T-helper 17 cell (primary cell): Measurements from ENCODE around the gene KPNA2. TPM values are rescaled to one million over a fixed set of nuclear protein-coding genes. Genes with fewer than 3 reads are reported as not detected.
A peak's percentile ranks its signal among the peaks of the same experiment; 100 is the strongest.
"Not testable (repeated sequence)": the region's sequence is repeated elsewhere in the genome, so short reads cannot be mapped to it uniquely, and the experiment has no call there.

Source experiments
- ATAC-seq: fragments of 150-1000 bp; cut with Tn5 transposase; 2 replicates; pipeline ENCODE4 v1.10.0; 2021; ENCODE audit warnings: mild to moderate bottlenecking, moderate library complexity
- DNase-seq, 3 donors: peaks; one replicate each; pipeline versions ENCODE4 v3.0.0 to v3.0.0-alpha.2; 2020 to 2021
- H3K9me3 ChIP-seq: one replicate; pipeline ENCODE4 v1.7.0; 2013; ENCODE audit warnings: low read length, mild to moderate bottlenecking; ENCODE audit not compliant: control insufficient read depth, poor library complexity, severe bottlenecking
- H3K27ac Mint-ChIP-seq: one replicate; pipeline ENCODE4 v1.8.0; 2022; ENCODE audit warnings: mild to moderate bottlenecking, moderate library complexity, mixed read lengths
- H3K27me3 Mint-ChIP-seq: one replicate; pipeline ENCODE4 v1.8.0; 2022; ENCODE audit warnings: mixed read lengths
- H3K36me3 Mint-ChIP-seq: one replicate; pipeline ENCODE4 v1.8.0; 2022; ENCODE audit warnings: low read depth, mixed read lengths
- H3K4me1 Mint-ChIP-seq: one replicate; pipeline ENCODE4 v1.8.0; 2022; ENCODE audit warnings: mild to moderate bottlenecking, mixed read lengths
- H3K4me3 Mint-ChIP-seq: one replicate; pipeline ENCODE4 v1.8.0; 2022; ENCODE audit warnings: mild to moderate bottlenecking, moderate library complexity, mixed read lengths
- total RNA-seq, 4 donors: library from RNA in 2 of 4; stranded (reverse) in 2 of 4; gene quantifications; one replicate each; pipeline ENCODE4 v1.2.3 and lab custom pipeline; 2022 to 2026

KPNA2 gene
- total RNA-seq, 2 donors from 2014 or later: 65.2 to 83.6 TPM

DNA sequence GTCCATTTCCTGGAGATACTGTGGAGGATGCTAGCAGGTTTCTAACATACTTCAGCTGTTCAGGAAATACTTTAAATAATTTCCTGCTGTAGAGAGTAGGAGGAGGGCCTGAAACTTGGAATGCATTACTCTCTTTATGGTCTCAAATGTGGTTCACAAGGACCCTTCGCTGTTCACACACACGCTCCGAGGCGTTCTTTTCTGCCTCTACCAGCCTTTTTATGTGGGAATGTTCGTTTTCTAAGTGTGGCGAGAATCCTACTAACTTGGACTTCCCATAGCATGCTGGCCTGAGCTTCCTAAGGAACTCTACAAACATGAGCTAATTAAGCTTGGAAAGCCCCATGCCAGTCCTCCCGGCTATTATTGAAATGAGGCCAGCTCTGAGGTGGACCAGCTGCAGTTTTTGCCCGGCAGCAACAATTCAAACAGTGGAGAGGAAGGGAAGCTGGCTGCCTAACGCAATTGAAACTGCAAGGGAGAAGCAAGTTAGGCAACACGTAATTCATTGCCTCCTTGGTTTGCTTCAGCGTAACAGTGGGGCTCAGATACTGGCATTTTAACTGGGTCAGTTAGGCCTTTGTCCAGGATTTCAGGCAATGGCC is 18.9 kb downstream of the KPNA2 start:
- ATAC-seq: no peak
- no peaks in the 10 kb centered on the region for H3K27me3 Mint-ChIP-seq

DNA sequence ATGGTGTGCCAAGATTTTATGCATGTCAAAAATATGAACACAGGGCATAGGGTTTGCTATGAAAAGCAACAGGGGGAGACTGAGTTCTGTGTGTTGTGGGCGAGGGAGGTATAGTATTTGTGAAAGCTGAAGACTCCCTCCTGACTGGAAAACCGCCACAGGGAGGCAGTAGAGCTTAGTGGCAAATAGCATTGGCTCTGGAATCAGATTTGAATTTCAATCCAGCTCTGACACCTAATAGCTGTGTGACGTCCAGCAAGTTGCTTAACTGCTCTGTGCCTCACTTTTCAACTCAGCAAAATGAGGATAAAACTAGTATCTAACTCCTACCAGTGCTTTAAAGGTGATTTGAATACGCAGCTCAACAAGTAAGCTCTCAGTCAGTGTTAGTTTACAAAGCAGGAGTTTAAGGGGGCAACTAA is 22.0 kb downstream of the KPNA2 start:
- DNase-seq: peak in 1 of 3 donors; percentile 23
- Mint-ChIP-seq H3K4me1 (peaks cover 11% of the 10 kb centered on the region), H3K4me3 (no peak overlapping the region), H3K27me3 (no peaks in the 10 kb centered on the region), H3K36me3 (no peaks in the 10 kb centered on the region), H3K27ac (no peak overlapping the region)
- H3K9me3 ChIP-seq: no peaks in the 10 kb centered on the region
- peak; percentile 71 for ATAC-seq

More for the DNA sequence above, 18.9 kb downstream of the KPNA2 start:
- no peaks in the 10 kb centered on the region for H3K9me3 ChIP-seq
- Mint-ChIP-seq H3K4me1 (peaks cover 10% of the 10 kb centered on the region), H3K4me3 (no peak overlapping the region), H3K27ac (no peak overlapping the region), H3K36me3 (no peaks in the 10 kb centered on the region)
- no peak for DNase-seq

DNA sequence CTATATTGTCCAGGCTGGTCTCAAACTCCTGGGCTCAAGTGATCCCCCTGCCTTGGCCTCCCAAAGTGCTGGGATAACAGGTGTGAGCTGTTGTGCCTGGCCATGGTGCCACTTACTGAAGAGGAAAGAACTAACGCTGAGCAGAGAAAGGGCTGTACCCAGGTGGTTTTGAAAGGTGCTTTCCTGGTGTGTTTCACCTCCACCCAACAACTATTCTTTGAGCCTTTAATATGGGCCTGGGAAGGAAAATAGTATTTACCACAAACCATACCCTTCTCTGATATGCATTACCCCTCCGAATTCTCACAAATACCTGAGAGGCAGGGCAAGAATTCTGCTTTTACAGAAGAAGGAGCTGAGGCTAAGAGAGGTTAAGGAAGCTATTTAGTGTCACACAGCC is 24.8 kb downstream of the KPNA2 start:
- Mint-ChIP-seq H3K4me1 (peaks cover 9% of the 10 kb centered on the region), H3K4me3 (no peak overlapping the region), H3K27me3 (no peaks in the 10 kb centered on the region), H3K36me3 (no peaks in the 10 kb centered on the region), H3K27ac (no peak overlapping the region)
- DNase-seq (no peak), ATAC-seq (no peak)
- no peaks in the 10 kb centered on the region for H3K9me3 ChIP-seq

DNA sequence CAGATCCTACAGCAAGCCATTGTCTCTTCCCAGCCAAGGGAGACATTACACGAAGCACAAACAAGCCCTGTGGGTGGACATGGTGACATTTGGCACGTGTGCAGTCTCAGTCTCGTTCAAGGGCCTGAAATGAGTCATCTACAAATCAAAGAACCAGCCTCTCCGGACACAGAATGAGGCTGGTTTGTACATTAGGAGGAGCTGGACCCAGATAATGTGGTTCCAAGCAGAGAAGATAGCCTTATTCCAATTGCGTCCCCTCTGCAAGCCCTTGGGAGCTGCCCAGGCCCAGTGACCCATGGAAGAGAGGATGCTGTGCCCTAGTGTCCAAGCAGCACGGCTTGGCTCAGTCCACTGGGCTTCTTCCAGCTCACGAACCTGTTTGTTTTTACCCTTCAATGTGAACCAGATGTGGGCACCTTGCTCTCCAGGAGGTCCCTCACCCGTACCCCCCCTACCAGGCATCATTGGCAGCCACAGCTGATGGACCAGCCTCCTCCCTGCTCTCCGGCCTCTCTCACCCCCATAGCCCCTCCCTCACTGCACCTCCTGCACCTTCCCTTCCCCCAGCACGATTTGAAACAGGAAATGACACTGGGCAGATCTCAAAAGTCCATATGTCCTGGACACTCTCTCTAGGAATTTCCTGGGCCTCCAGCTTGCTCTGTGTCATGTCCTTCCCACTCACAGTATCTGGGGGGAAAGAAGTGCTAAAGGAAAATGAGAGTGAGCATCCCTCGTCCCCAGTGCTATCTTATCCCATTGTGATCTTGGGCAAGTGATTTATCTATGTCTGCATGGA is 26.2 kb downstream of the KPNA2 start:
- H3K36me3 Mint-ChIP-seq: no peaks in the 10 kb centered on the region
- H3K9me3 ChIP-seq: no peaks in the 10 kb centered on the region
- DNase-seq (no peak), ATAC-seq (no peak)
- H3K27ac Mint-ChIP-seq: no peak overlapping the region
- peaks cover 9% of the 10 kb centered on the region for H3K4me1 Mint-ChIP-seq
- H3K4me3 Mint-ChIP-seq: no peak overlapping the region
- no peaks in the 10 kb centered on the region for H3K27me3 Mint-ChIP-seq

DNA sequence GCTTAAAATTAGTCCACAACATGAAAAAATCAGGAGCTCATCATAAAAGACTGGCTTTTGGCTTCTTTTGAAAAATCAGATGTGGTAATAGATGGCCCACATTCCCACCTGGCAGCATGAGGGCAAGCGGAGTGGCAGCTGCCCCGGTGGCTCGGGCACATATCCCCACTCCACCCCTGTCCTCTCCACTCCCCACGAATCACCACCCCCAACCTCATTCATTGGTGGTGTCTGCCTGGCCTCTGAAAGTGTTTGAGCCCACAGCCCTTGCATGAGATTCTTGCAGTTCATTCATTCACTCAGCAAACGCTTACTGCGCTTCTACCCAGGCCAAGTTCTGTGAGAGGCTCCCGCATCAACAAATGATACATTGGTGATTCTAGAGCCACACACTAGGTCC is 29.8 kb downstream of the KPNA2 start:
- not testable (repeated sequence) for H3K4me1 Mint-ChIP-seq, DNase-seq, H3K4me3 Mint-ChIP-seq, H3K27me3 Mint-ChIP-seq, H3K27ac Mint-ChIP-seq, H3K9me3 ChIP-seq, ATAC-seq, H3K36me3 Mint-ChIP-seq

DNA sequence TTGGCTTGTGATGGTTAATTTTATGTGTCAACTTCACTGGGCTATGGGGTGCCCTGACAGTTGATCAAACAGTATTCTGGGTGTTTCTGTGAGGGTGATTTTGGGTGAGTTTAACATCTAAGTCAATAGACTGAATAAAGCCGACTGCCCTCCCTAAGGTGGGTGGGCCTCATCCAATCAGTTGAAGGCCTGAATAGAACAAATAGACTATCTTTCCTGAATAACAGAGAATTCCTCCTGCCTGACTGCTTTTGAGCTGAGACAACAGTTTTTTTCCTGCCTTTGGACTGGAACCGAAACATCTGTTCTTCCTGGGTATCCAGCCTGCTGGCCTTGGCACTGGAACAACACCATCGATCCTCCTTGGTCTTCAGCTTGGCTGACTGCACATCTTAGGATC is 33.0 kb downstream of the KPNA2 start:
- H3K4me3 Mint-ChIP-seq, H3K27me3 Mint-ChIP-seq, ATAC-seq, H3K9me3 ChIP-seq, H3K27ac Mint-ChIP-seq, DNase-seq, H3K36me3 Mint-ChIP-seq, H3K4me1 Mint-ChIP-seq: not testable (repeated sequence)

DNA sequence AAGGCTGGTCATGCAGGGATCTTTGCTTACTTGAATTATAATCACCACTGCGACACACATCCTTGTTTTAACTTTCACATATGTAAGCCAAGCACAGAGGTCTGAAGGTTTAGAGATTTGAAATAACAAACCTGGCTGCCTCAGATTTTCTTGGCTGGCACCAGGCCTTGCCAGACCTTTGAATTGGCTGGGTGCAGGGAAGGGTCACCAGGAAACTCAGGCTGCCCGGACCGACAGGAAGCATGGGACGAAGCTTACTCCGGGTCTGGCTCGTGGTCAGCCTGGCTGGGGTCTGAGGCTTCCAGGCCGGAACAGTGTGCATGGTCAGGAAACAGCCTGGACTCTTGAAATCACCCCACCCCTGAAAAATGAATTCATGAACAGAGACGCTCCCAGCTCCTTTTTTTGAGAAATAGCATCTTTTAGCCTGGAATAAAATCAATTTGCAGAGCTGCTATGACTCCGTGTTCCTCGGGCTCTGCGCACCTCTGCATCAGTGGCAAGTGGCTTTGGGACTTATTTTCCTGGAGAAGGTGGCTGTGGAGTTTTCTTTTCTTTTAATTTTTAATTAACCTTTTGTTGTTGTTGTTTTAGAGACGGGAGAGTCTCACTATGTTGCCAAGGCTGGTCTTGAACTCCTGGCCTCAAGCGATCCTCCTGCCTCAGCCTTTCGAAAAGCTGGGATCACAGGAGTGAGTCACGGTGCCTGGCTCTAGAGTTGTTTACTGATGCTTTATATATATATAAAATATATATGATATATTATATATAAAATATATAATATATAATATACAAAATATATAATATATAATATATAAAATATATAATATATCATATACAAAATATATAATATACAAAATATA is 35.3 kb downstream of the KPNA2 start:
- H3K4me3 Mint-ChIP-seq, H3K36me3 Mint-ChIP-seq, H3K27ac Mint-ChIP-seq, ATAC-seq, DNase-seq, H3K27me3 Mint-ChIP-seq, H3K4me1 Mint-ChIP-seq, H3K9me3 ChIP-seq: not testable (repeated sequence)

DNA sequence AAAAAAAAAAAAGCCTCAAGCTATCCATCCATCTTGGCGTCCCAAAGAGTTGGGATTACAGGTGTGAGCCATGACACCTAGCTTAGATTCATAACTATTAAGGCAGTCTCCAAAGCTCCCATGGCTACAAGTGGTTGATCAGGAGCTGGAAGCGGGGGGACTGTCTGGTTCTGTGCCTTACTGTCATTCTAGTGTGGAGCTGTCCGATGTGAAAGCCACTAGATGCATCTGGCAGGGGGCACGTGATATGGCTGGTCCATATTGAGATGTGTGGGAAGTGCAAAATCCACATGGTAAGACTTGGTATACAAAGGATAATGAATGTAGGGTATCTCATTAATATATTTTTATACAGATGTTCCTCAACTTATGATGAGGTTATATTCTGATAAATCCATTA is 38.7 kb downstream of the KPNA2 start:
- no peak for DNase-seq
- no peaks in the 10 kb centered on the region for H3K9me3 ChIP-seq
- Mint-ChIP-seq H3K4me3 (no peak overlapping the region), H3K27me3 (no peaks in the 10 kb centered on the region), H3K36me3 (no peaks in the 10 kb centered on the region), H3K27ac (no peak overlapping the region), H3K4me1 (peaks cover 2% of the 10 kb centered on the region)
- no peak for ATAC-seq

DNA sequence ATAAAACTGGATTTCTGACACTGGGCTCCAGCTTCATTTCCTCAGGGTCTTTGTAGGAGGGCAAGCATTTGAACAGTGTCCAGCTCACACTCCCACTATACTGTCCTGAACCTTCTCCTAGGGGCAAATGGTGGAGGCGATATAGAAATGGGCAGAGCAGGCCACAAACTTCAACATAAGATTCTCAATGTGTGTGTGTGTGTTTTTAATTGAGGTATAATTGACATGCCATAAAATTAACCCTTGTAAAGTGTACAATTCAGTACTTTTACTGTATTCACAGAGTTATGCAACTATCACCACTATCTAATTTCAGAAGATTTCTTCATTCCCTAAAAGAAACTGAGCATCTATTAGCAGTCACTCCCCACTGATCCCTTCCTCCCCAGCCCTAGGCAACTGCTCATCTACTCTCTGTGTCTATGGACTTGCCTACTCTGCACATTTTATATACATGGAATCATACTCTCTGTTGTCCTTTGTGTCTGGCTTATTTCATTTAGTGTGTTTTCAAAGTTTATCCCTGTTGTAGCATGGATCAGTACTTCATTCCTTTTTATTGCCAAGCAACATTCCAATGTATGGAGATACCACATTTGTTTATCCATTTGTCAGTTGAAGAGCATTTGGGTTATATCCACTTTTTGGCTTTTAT is 40.5 kb downstream of the KPNA2 start:
- not testable (repeated sequence) for H3K36me3 Mint-ChIP-seq, H3K4me3 Mint-ChIP-seq, DNase-seq, H3K9me3 ChIP-seq, ATAC-seq, H3K27me3 Mint-ChIP-seq, H3K27ac Mint-ChIP-seq, H3K4me1 Mint-ChIP-seq

DNA sequence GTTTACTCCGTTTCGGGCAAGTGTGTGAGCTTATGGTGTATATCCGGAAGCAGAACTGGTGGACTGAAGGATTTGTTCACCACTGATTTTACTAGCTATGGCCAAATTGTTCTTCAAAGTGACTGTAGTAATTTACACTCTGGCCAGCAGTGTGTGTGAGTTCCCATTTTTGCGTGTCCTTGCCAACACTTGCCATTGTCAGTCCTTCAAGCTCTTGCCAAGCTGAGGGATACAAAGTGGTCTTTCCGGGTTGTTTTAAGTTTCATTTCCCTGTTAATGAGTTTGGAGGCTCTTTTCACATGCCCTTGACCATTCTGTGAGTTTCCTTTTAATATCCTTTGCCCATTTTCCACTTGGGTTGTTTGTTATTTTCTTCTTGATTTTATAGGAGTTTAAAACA is 42.0 kb downstream of the KPNA2 start:
- not testable (repeated sequence) for DNase-seq, H3K27ac Mint-ChIP-seq, ATAC-seq, H3K9me3 ChIP-seq, H3K27me3 Mint-ChIP-seq, H3K36me3 Mint-ChIP-seq, H3K4me1 Mint-ChIP-seq, H3K4me3 Mint-ChIP-seq

DNA sequence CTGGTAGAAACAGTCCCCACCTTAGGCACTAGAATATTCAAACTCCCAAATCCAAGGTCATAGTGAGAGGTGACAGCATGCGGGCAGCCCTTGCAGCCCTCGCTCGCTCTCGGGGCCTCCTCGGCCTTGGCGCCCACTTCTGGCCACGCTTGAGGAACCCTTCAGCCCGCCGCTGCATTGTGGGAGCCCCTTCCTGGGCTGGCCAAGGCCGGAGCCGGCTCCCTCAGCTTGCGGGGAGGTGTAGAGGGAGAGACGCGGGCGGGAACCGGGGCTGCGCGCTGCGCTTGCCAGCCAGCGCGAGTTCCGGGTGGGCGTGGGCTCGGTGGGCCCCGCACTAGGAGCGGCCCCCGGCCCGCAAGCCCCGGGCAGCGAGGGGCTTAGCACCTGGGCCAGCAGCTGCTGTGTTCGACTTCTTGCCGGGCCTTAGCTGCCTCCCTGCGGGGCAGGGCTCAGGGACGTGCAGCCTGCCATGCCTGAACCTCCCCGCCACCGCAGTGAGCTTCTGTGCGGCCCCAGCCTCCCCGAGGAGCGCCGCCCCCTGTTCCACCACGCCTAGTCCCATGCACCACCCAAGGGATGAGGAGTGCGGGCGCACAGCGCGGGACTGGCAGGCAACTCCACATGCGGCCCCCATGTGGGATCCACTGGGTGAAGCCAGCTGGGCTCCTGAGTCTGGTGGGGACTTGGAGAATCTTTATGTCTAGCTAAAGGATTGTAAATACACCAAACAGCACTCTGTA is 45.0 kb downstream of the KPNA2 start:
- Mint-ChIP-seq H3K27ac (no peak overlapping the region), H3K27me3 (no peaks in the 10 kb centered on the region), H3K4me1 (peaks cover 5% of the 10 kb centered on the region), H3K36me3 (no peaks in the 10 kb centered on the region), H3K4me3 (no peak overlapping the region)
- H3K9me3 ChIP-seq: no peaks in the 10 kb centered on the region
- ATAC-seq (no peak), DNase-seq (no peak)

DNA sequence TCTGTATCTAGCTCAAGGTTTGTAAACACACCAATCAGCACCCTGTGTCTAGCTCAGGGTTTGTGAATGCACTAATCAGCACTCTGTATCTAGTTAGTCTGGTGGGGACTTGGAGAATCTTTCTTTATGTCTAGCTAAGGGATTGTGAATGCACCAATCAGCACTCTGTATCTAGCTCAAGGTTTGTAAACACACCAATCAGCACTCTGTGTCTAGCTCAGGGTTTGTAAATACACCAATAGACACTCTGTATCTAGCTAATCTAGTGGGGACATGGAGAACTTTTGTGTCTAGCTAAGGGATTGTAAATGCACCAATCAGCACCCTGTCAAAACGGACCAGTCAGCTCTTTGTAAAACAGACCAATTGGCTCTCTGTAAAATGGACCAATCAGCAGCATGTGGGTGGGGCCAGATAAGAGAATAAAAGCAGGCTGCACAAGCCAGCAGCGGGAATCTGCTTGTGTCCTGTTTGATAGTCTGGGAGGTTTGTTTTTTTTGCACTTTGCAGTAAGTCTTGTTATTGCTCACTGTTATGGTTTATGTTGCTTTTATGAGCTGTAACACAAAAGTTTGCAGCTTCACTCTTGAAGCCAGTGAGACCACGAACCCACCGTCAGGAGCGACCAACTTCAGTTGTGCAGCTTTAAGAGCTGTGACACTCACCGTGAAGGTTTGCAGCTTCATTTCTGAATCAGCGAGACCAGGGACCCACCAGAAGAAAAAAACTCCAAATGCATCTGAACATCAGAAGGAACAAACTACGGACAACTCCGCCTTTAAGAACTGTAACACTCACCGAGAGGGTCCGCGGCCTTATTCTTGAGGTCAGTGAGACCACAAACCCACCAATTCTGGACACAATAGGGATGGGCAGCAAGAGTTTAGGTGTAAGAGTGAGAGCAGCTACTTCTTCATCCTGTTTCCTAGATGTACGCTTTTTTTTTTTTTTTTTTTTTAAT is 46.0 kb downstream of the KPNA2 start:
- not testable (repeated sequence) for DNase-seq, H3K27me3 Mint-ChIP-seq, ATAC-seq, H3K36me3 Mint-ChIP-seq, H3K27ac Mint-ChIP-seq, H3K4me3 Mint-ChIP-seq, H3K9me3 ChIP-seq
- peaks cover 15% of the 10 kb centered on the region for H3K4me1 Mint-ChIP-seq
